Measurements from ENCODE around the gene E2F7.

Gene E2F7

GRCh38 chr12:77040231-77040630 is 25.1 kb downstream of the E2F7 start:
- H2AFZ ChIP-seq = no peak overlapping the region
- no peak overlapping the region for H3K9ac ChIP-seq
- no peak overlapping the region for H3K4me2 ChIP-seq (ENCODE audit: low read length)
- H3K27me3 ChIP-seq (ENCODE audit: control insufficient read depth, insufficient read depth, low read length) = no peaks in the 10 kb centered on the region
- H3K4me3 ChIP-seq (ENCODE audit: low read depth, low read length) = no peak overlapping the region
- no peaks in the 10 kb centered on the region for H3K79me2 ChIP-seq
- H3K9me3 ChIP-seq (ENCODE audit: control insufficient read depth, low read length) = no peaks in the 10 kb centered on the region
- no peaks in the 10 kb centered on the region for H3K36me3 ChIP-seq (ENCODE audit: control insufficient read depth, insufficient read depth, low read length)
- no peak overlapping the region for H3K27ac ChIP-seq
- no peaks in the 10 kb centered on the region for H3K4me1 ChIP-seq
- TF ChIP-seq, protein P1, sequence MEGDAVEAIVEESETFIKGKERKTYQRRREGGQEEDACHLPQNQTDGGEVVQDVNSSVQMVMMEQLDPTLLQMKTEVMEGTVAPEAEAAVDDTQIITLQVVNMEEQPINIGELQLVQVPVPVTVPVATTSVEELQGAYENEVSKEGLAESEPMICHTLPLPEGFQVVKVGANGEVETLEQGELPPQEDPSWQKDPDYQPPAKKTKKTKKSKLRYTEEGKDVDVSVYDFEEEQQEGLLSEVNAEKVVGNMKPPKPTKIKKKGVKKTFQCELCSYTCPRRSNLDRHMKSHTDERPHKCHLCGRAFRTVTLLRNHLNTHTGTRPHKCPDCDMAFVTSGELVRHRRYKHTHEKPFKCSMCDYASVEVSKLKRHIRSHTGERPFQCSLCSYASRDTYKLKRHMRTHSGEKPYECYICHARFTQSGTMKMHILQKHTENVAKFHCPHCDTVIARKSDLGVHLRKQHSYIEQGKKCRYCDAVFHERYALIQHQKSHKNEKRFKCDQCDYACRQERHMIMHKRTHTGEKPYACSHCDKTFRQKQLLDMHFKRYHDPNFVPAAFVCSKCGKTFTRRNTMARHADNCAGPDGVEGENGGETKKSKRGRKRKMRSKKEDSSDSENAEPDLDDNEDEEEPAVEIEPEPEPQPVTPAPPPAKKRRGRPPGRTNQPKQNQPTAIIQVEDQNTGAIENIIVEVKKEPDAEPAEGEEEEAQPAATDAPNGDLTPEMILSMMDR (IDR thresholded peaks at IDR 0.05) = no peak

GRCh38 chr12:77035226-77035625 is 30.1 kb downstream of the E2F7 start:
- no peaks in the 10 kb centered on the region for H3K4me1 ChIP-seq
- H3K27ac ChIP-seq = no peak overlapping the region
- no peaks in the 10 kb centered on the region for H3K36me3 ChIP-seq (ENCODE audit: control insufficient read depth, insufficient read depth, low read length)
- H3K9me3 ChIP-seq (ENCODE audit: control insufficient read depth, low read length) = no peaks in the 10 kb centered on the region
- no peak overlapping the region for H3K4me2 ChIP-seq (ENCODE audit: low read length)
- H3K9ac ChIP-seq = no peak overlapping the region
- no peak overlapping the region for H3K4me3 ChIP-seq (ENCODE audit: low read depth, low read length)
- H2AFZ ChIP-seq = no peak overlapping the region
- H3K27me3 ChIP-seq (ENCODE audit: control insufficient read depth, insufficient read depth, low read length) = no peaks in the 10 kb centered on the region
- TF ChIP-seq, protein P1 (IDR thresholded peaks at IDR 0.05) = no peak
- H3K79me2 ChIP-seq = no peaks in the 10 kb centered on the region

DNA sequence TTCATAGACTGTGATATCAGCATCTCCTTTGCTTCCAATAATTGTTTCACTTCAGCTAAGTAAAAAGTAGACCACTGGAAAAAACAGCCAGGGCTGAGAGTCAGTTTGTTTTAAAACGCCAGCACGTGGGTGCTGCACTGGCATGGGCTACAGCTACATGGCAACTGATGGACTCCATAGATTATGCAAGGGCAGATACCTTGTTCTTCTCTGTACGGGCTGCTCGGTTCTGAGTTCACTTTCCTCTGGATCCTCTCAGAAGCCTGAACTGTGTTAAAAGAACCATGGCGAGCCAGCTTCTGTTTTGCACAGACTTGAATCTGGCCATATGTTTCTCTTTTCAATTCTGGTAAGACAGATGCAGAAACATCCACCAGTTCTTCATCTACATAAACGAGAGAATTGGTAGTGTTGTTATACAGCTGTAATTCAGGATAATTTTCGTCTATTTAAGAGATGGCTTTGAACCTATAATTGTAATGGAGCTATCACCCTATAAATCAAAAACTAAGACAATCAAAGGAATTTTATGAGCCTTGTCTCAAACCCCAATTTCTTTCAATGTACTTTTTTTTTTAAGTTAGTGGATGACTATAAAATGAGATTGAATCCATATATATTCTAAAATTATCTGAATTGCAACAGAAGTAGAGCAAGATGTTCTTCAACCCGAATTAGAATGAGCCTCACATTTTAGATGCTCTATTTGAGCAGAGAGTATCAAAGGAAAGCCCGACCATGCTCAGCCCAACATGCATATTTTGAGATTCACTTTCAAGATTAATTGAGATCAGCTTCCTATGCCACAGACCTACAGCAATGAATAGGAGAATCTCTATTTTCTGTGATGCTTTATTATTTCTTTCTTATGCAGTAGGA is 31.5 kb downstream of the E2F7 start:
- H2AFZ ChIP-seq = no peak overlapping the region
- no peaks in the 10 kb centered on the region for H3K79me2 ChIP-seq
- H3K36me3 ChIP-seq (ENCODE audit: control insufficient read depth, insufficient read depth, low read length) = no peaks in the 10 kb centered on the region
- no peaks in the 10 kb centered on the region for H3K4me1 ChIP-seq
- no peaks in the 10 kb centered on the region for H3K9me3 ChIP-seq (ENCODE audit: control insufficient read depth, low read length)
- no peaks in the 10 kb centered on the region for H3K27me3 ChIP-seq (ENCODE audit: control insufficient read depth, insufficient read depth, low read length)
- no peak overlapping the region for H3K4me3 ChIP-seq (ENCODE audit: low read depth, low read length)
- TF ChIP-seq, protein P1 (IDR thresholded peaks at IDR 0.05) = no peak
- no peak overlapping the region for H3K4me2 ChIP-seq (ENCODE audit: low read length)
- no peak overlapping the region for H3K27ac ChIP-seq
- H3K9ac ChIP-seq = no peak overlapping the region

DNA sequence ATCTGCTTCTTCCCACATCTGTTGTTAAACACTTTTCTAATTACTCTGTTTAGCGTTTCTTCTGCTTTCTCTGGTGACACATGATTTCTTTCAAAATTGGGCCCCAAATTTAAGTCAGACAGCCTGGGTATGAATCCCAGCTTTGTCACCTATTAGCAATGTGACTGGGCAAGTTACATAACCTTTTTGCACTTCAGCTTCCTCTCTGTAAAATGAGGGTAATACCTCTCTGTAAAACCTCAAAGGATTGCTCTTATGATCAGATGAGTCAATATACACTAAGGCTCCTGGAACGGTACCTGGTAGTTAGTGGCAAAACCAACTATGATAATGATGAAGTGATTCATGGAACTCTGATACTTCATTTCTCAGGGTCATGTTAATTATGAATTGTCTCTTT is 33.0 kb downstream of the E2F7 start:
- H3K27ac ChIP-seq = no peak overlapping the region
- no peaks in the 10 kb centered on the region for H3K79me2 ChIP-seq
- no peaks in the 10 kb centered on the region for H3K9me3 ChIP-seq (ENCODE audit: control insufficient read depth, low read length)
- no peak overlapping the region for H2AFZ ChIP-seq
- H3K36me3 ChIP-seq (ENCODE audit: control insufficient read depth, insufficient read depth, low read length) = no peaks in the 10 kb centered on the region
- no peak overlapping the region for H3K4me2 ChIP-seq (ENCODE audit: low read length)
- H3K9ac ChIP-seq = no peak overlapping the region
- H3K4me1 ChIP-seq = no peaks in the 10 kb centered on the region
- TF ChIP-seq, protein P1 (IDR thresholded peaks at IDR 0.05) = no peak
- no peaks in the 10 kb centered on the region for H3K27me3 ChIP-seq (ENCODE audit: control insufficient read depth, insufficient read depth, low read length)
- H3K4me3 ChIP-seq (ENCODE audit: low read depth, low read length) = no peak overlapping the region

DNA sequence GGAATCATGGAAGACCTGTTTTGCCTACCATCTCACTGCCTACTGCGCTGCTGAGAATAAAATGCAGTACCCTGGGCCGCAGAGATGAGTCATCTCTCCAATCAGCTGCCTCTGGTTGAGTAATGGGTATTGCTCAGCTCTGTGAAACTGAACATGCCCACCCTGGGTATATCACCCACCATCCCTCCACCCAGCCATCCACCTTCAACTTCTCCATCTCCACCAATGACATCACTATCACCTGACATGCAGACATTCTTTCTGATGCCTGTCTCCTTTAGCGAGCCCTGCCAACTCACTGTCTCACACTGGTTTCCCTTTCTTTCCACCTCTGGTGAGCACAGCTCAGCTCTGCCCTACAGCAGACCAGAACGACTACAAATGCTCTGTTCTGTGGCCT is 33.6 kb downstream of the E2F7 start:
- Histone ChIP-seq H3K4me3 (ENCODE audit: low read depth, low read length) (no peak overlapping the region), H3K4me1 (no peaks in the 10 kb centered on the region), H3K79me2 (no peaks in the 10 kb centered on the region), H3K4me2 (ENCODE audit: low read length) (no peak overlapping the region), H3K9ac (no peak overlapping the region), H3K27ac (no peak overlapping the region), H3K27me3 (ENCODE audit: control insufficient read depth, insufficient read depth, low read length) (no peaks in the 10 kb centered on the region), H3K36me3 (ENCODE audit: control insufficient read depth, insufficient read depth, low read length) (no peaks in the 10 kb centered on the region), H3K9me3 (ENCODE audit: control insufficient read depth, low read length) (no peaks in the 10 kb centered on the region), H2AFZ (no peak overlapping the region)
- TF ChIP-seq, protein P1 (IDR thresholded peaks at IDR 0.05) = no peak
